Adipocyte (in vitro differentiated cells): Measurements from ENCODE around the gene EFCAB5.
"Not testable (repeated sequence)": the region's sequence is repeated elsewhere in the genome, so short reads cannot be mapped to it uniquely, and the experiment has no call there.

ENCODE experiments used
- DNase-seq: peaks from one replicate; pipeline ENCODE4 v3.0.0-alpha.2; 2015; ENCODE audit warnings: low read depth
- H3K27me3 ChIP-seq: replicated peaks from 2 replicates; pipeline ENCODE4 v1.7.0; 2013; ENCODE audit warnings: mild to moderate bottlenecking, low read length, moderate library complexity; ENCODE audit not compliant: control insufficient read depth, insufficient read depth
- H3K36me3 ChIP-seq: 2 replicates; pipeline ENCODE4 v1.7.0; 2013; ENCODE audit warnings: low read length, mild to moderate bottlenecking, moderate library complexity; ENCODE audit not compliant: control insufficient read depth, insufficient read depth, severe bottlenecking
- H3K4me1 ChIP-seq: 2 replicates; pipeline ENCODE4 v1.7.0; 2013; ENCODE audit warnings: mild to moderate bottlenecking, low read length, moderate library complexity; ENCODE audit not compliant: control insufficient read depth, insufficient read depth
- H3K4me3 ChIP-seq: 2 replicates; pipeline ENCODE4 v1.7.0; 2013; ENCODE audit warnings: mild to moderate bottlenecking, low read length, moderate library complexity
- H3K9ac ChIP-seq: 2 replicates; pipeline ENCODE4 v1.7.0; 2013; ENCODE audit warnings: mild to moderate bottlenecking, low read length, moderate library complexity
- H3K9me3 ChIP-seq: 2 replicates; pipeline ENCODE4 v1.7.0; 2013; ENCODE audit warnings: mild to moderate bottlenecking, low read length, moderate library complexity; ENCODE audit not compliant: control insufficient read depth

EFCAB5 gene

GRCh38 chr17:29973005-29973404 is 31.6 kb downstream of the EFCAB5 start:
- Histone ChIP-seq H3K36me3 (no peaks in the 10 kb centered on the region), H3K9me3 (no peaks in the 10 kb centered on the region), H3K4me3 (no peak overlapping the region), H3K4me1 (peaks cover 7% of the 10 kb centered on the region), H3K9ac (no peak overlapping the region), H3K27me3 (no peaks in the 10 kb centered on the region)
- no peak for DNase-seq

- Histone ChIP-seq H3K27me3 (no peaks in the 10 kb centered on the region), H3K36me3 (no peaks in the 10 kb centered on the region), H3K4me1 (peaks cover 8% of the 10 kb centered on the region), H3K9me3 (no peaks in the 10 kb centered on the region), H3K4me3 (no peak overlapping the region), H3K9ac (no peak overlapping the region)
- peak; percentile 52 for DNase-seq
Observed at GRCh38 chr17:29977836-29978235, 36.4 kb downstream of the EFCAB5 start.

- peaks cover 3% of the 10 kb centered on the region for H3K9me3 ChIP-seq
- H3K4me1 ChIP-seq = peaks cover 8% of the 10 kb centered on the region
- H3K36me3 ChIP-seq = no peaks in the 10 kb centered on the region
- H3K27me3 ChIP-seq = no peaks in the 10 kb centered on the region
- no peak overlapping the region for H3K4me3 ChIP-seq
- no peak overlapping the region for H3K9ac ChIP-seq
- no peak for DNase-seq
Observed at GRCh38 chr17:29980261-29980660, 38.8 kb downstream of the EFCAB5 start.

- DNase-seq = peak; percentile 23
Observed at GRCh38 chr17:29982991-29983653, 41.7 kb downstream of the EFCAB5 start.

GRCh38 chr17:29996458-29996857 is 55.0 kb downstream of the EFCAB5 start:
- Histone ChIP-seq H3K9ac (no peak overlapping the region), H3K9me3 (no peaks in the 10 kb centered on the region), H3K4me1 (peaks cover 2% of the 10 kb centered on the region), H3K4me3 (no peak overlapping the region), H3K27me3 (no peaks in the 10 kb centered on the region), H3K36me3 (no peaks in the 10 kb centered on the region)
- no peak for DNase-seq

More at GRCh38 chr17:29982991-29983653, 41.7 kb downstream of the EFCAB5 start:
- Histone ChIP-seq H3K4me3 (no peak overlapping the region), H3K36me3 (no peaks in the 10 kb centered on the region), H3K9ac (no peak overlapping the region), H3K4me1 (peaks cover under 1% of the 10 kb centered on the region), H3K9me3 (peaks cover 8% of the 10 kb centered on the region), H3K27me3 (peaks cover 2% of the 10 kb centered on the region)

- no peak overlapping the region for H3K9ac ChIP-seq
- no peak overlapping the region for H3K4me3 ChIP-seq
- no peaks in the 10 kb centered on the region for H3K27me3 ChIP-seq
- DNase-seq = peak; percentile 25
- no peaks in the 10 kb centered on the region for H3K9me3 ChIP-seq
- H3K4me1 ChIP-seq = peaks cover 2% of the 10 kb centered on the region
- no peaks in the 10 kb centered on the region for H3K36me3 ChIP-seq
Observed at GRCh38 chr17:30000001-30000754, 58.7 kb downstream of the EFCAB5 start.

- Histone ChIP-seq H3K9ac (no peak overlapping the region), H3K4me1 (peaks cover 1% of the 10 kb centered on the region), H3K4me3 (no peak overlapping the region), H3K9me3 (no peaks in the 10 kb centered on the region), H3K36me3 (no peaks in the 10 kb centered on the region), H3K27me3 (no peaks in the 10 kb centered on the region)
- DNase-seq = no peak
Observed at GRCh38 chr17:30000755-30001257, 59.4 kb downstream of the EFCAB5 start.

GRCh38 chr17:30002088-30002487 is 60.7 kb downstream of the EFCAB5 start:
- DNase-seq = no peak
- H3K27me3 ChIP-seq = no peaks in the 10 kb centered on the region
- no peaks in the 10 kb centered on the region for H3K36me3 ChIP-seq
- H3K4me1 ChIP-seq = no peaks in the 10 kb centered on the region
- no peak overlapping the region for H3K4me3 ChIP-seq
- no peaks in the 10 kb centered on the region for H3K9me3 ChIP-seq
- no peak overlapping the region for H3K9ac ChIP-seq

GRCh38 chr17:30005709-30006320 is 64.4 kb downstream of the EFCAB5 start:
- Histone ChIP-seq H3K4me3 (no peak overlapping the region), H3K9me3 (no peaks in the 10 kb centered on the region), H3K4me1 (no peaks in the 10 kb centered on the region)

GRCh38 chr17:30011934-30012333 is 70.5 kb downstream of the EFCAB5 start:
- H3K27me3 ChIP-seq, H3K4me3 ChIP-seq, H3K36me3 ChIP-seq, DNase-seq, H3K9me3 ChIP-seq, H3K4me1 ChIP-seq, H3K9ac ChIP-seq: not testable (repeated sequence)

More at GRCh38 chr17:30005709-30006320, 64.4 kb downstream of the EFCAB5 start:
- H3K27me3 ChIP-seq = no peaks in the 10 kb centered on the region
- no peak overlapping the region for H3K9ac ChIP-seq
- peak; percentile 23 for DNase-seq
- H3K36me3 ChIP-seq = no peaks in the 10 kb centered on the region

- no peak overlapping the region for H3K9ac ChIP-seq
- no peaks in the 10 kb centered on the region for H3K27me3 ChIP-seq
- no peaks in the 10 kb centered on the region for H3K9me3 ChIP-seq
- no peaks in the 10 kb centered on the region for H3K4me1 ChIP-seq
- DNase-seq = peak; percentile 78
- no peaks in the 10 kb centered on the region for H3K36me3 ChIP-seq
- no peak overlapping the region for H3K4me3 ChIP-seq
Observed at GRCh38 chr17:30021708-30022317, 80.4 kb downstream of the EFCAB5 start.
